Epidermal melanocyte (primary cell): ENCODE data around the gene SCRN2.

ENCODE experiments used
- DNase-seq: peaks from one replicate; pipeline ENCODE4 v3.0.0; 2011; ENCODE audit warnings: low spot score; ENCODE audit not compliant: insufficient read length

The SCRN2 gene

DNA sequence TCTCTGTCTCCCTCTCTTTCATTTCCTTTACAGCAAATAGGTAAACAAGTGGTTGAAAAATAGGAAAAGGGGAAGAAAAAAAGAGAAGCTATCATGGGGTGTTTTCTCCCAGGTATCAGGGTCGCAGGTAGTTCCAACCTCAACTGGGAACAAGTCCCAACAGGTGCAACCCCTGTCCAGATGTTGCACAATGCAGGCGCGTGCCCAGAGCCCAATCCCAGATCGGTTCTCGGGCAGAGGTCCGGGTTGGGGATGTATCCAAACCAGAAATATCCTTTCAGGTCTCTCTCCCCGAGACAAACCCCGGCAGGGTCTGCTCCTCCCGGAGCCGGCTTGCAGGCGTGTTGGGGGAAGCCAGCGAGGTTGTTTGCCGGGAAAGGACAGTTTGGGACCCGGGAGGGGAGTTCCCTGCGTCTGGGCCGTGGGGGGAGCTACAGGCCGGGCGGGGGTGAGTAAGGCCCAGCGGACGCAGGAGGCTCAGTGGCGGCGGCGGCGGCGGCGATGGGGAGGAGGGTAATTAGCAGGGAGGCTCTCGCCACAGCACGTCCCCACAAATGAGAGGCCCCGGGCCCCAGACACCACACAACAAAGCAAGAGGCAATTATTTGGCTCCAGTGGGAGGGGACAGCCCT is 31.1 kb upstream of the SCRN2 start:
- no peak for DNase-seq

DNA sequence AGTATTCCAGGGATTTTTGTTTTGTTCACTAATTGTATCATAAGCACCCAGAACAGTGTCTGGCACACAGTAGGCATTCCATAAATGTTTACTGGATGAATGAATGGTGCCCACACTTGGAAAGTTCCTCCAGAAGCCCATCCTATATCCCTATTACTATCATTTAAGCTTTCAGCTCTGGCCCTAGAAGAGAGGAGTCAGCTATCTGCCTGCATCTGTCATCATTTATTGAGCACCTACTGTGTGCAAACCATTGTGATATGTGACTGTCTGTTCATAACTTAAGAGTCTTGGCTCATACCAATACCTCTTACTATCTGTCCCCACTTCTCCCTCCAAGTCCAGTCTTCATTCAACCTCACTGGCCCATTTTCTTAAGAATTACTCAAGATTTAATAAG is 30.0 kb upstream of the SCRN2 start:
- DNase-seq: no peak

DNA sequence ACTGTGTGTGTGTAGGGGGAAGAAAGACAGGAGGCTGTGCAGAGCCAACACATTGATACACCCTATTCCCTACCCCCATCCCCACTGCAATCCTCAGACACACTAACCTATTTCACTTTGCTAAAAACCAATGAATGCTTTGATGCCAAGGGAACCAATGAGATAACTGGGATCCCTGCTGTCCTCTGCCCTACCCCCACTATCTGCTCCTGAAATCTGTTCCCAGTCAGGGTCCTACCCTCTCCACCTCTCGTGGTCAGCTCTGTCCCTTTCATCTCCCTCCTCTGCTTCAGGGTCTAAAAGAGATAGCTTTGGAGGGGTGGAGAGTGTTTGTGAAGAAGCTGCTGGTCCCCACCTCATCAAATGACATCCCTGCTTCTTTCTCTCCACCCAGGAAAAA is 29.0 kb upstream of the SCRN2 start:
- DNase-seq: no peak

DNA sequence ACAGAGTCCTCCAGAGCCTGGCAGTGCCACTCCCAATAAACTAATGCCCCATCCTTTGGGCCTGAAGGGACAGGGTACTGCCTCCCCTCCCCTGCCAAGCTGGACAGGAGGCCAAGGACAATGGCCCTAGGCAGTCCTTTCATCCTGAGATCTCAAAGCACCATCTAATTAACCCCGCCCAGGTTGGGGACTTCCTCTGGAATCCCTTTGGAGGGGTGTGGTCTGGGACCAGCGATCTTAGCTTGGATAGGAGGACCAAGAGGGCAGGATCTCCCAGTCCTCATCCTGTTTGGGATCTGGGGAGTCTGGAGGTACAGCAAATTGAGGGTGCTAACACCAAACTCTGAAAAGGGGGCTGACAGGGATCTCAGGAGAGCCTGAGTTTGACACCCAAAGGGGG is 28.0 kb upstream of the SCRN2 start:
- no peak for DNase-seq

DNA sequence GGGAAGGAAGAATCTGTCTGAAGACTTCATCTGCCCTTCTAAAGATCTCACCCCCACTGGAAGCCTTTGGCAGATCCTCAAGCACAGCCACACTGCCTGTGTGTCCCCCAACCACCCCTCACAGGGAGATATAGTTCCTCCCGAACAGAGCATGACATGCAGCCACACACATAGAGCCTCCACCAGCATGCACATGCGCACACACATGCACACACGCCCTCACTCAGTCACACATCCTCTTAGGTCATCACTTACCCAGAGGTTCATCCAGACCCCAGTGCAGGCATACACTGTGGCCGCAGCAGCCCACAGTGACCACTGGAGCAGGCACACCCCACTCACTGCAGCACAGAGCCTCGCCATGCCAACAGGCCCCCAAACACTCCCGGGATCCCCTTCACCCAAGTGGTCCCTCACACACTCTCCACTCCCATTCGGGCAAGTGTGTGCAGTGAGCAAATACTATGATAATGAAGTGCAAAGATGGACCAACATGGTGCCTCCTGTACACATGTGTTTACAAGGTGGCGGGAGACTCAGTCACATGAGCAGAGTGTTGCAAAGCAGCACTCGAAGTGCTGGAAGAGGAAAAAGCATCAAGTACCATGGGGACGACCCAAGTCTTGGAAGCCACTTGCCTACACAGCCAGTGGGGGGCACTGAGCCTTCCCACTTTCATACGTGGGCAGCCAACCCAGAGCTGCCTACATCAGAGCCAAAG is 26.9 kb upstream of the SCRN2 start:
- DNase-seq: no peak

DNA sequence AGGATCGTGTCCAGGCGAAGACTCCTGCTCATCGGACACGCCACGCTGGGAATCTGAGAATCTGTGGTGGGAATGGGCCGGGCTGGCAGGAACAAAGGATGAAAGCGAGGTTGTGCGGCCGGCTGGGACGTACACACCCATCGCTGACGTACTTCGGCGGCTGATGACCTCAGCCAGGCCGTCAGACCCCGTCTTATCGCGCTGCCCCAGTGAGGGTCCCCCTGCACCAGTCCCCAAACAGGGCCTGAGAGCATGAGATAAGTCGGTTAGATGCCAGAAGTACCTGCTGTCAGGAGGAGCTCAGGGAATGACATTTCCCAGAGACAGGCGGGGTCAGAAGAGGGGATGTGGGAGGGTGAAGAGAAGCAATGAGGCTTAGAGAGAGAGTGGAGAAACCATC is 25.9 kb upstream of the SCRN2 start:
- no peak for DNase-seq

DNA sequence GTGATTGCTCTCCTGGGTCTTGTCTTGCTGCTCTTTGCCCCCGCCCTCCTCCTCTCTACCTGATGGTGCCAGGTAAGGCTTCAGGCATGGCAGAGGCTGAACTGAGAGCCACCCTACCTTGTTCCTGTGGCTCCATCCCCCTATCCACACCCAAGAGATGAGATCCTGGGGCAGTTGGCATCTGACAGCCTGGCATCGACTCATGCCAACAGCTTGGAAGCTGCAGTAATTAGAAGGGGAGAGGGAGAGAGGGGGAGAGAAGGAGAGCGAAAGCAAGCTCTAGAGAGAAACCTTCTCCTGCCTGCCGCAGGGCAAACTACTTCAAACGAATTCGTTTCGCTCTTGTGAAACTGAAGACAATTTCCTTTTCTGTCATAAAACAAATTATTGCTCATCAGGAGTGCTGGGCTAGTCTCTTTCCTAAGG is 23.7 kb upstream of the SCRN2 start:
- DNase-seq: no peak

DNA sequence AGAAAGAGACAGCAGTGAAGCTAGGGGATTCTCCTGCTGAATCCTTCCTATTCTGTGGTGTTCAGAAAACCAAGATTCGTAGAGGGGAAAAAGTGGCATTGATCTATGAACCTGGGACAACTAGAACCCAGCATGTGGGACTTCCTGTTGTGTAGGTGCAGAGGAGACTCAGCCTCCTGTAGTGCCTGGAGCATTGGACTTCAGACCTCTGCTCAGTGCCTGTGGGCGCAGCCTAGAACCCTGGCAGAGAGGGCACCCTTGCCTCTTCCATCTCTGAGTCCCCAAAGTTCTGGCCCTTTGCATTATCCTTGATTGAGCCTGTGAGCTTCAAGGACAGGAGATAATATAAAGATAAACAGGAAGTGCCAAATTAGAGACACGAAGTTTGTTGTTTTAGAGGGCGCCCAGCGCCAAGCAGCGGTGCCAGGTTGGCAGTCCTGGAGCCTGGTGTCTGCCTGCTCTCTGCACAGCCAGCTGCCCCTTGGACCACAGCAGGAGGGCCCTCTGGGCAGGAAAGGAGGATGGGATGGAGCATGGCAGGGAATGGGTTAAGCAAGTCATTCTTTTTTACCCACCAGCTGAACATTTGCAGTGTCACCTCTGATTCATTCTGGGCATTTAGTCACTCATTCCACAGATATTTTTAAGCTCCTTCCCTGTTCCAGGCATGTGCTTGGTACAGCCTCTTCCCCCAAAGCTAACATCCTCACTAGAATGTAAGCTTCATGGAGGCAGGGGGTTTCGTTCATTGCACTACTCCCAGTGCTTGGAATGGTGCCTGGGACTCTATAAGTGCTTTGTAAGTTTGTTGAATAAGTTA is 21.8 kb upstream of the SCRN2 start:
- DNase-seq: peak; percentile 54

DNA sequence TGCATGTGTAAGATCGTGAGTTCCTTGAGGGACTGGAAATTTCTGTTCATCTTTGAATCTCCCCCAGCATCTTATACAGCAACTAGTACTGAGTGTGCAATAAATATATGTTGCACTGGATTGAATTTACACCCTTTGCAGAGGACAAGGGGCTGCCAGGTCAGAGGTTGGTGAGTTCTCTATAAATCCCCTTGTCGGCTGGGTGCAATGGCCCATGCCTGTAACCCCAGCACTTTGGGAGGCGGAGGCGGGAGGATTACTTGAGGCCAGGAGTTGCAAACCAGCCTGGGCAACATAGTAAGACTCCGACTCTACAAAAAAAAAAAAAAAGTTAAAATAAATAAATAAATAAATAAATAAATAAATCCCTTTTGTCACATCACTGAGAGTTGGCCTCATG is 19.3 kb upstream of the SCRN2 start:
- DNase-seq: no peak

DNA sequence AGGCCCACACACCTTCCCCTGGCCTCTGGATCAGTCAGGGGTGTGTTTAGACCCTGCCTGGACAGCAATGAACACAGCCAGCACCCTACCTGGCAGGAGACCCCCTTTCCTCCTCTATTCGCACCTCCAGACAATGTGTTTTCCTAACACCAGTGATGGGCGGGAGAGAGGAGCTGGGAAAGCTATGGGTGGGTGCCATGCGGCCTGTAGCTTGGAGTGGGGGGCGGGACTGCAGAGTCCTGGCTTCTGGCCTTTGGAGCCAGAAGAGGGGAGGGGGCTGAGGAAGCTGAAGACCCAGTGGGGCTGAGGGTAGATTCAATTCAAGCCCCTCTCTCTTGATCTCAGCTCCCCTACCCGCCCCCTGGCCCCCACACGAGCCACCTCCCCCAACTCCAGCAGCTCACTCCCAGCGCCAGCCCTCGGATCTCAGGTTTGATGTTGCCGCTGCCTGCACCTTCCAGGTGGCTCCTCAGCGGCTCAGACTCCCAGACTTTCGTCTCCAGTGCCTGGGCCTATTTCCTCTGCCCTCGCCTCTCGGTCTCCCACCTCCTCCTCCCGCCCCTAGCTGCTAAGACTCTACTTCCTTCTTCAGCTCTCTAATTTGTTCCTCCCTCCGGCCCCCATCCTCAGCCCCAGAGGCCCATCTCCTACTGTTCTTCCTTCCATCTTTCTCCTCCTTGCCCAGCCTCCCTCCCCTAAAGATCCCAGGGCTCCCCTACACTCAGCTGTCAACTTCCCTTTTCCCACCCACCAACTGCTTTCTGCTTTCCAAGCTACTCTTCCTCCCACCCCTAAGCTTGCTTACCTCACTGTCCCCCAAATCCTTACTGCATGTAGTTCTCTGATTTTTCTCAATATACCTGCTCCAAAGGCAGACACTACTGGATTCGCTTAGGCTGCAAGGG is 16.7 kb upstream of the SCRN2 start:
- no peak for DNase-seq

DNA sequence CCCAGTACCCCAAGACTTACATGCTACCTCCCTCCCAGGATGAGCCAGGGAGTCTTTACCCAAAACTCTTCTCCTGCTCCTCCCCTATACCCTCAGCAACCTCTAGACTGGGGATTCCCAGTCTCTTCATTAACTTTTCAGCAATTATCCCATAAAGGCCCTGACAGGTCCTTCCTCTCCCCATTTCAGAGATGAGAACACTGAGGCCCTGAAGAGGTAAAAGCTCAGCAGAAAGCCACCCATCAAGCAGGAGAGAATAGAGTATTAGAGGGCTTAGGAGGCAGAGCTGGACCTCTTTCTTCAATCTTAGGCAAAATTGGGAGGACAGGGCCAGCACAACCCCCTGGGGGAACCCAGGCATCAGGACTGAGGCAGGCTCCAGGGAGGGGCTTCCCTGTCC is 15.8 kb upstream of the SCRN2 start:
- DNase-seq: no peak

DNA sequence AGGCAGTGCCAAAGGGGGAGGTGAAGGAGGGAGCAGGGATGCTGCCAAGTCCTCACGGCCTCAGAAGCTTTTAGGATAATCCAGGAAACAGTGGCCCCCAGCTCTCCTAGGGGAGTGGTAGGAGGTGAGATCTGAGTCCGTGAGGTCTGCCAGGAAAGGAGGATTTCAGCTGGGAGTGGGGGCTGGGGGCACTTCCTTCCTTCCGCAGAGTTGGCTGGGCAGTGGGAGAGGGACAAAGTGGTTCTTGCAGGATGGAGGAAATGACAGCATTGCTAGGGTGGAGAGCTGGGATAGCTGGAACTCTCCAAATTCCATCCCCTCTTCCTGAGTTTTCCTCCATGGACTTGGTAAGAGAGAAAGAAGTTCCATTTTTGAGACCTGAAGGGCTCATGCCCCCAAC is 14.7 kb upstream of the SCRN2 start:
- no peak for DNase-seq

DNA sequence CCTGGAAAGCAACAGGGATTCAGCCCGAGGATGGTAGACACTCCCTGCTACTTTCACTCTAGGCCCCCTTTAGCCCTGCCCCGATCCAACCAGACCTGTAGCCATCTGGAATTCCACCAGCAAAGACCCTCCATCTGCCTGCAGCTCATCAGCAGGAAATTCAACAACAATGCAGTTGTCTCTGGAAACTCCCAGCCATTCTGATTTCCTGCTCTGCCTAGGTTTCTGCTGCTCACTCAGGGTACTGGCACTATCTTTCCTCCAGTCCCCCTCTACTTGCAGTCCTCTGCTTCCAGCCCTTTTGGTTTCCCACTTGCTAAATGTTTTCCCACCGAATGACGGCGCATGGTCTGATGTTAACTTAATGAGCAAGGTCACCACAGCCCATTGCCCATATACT is 12.5 kb upstream of the SCRN2 start:
- no peak for DNase-seq

DNA sequence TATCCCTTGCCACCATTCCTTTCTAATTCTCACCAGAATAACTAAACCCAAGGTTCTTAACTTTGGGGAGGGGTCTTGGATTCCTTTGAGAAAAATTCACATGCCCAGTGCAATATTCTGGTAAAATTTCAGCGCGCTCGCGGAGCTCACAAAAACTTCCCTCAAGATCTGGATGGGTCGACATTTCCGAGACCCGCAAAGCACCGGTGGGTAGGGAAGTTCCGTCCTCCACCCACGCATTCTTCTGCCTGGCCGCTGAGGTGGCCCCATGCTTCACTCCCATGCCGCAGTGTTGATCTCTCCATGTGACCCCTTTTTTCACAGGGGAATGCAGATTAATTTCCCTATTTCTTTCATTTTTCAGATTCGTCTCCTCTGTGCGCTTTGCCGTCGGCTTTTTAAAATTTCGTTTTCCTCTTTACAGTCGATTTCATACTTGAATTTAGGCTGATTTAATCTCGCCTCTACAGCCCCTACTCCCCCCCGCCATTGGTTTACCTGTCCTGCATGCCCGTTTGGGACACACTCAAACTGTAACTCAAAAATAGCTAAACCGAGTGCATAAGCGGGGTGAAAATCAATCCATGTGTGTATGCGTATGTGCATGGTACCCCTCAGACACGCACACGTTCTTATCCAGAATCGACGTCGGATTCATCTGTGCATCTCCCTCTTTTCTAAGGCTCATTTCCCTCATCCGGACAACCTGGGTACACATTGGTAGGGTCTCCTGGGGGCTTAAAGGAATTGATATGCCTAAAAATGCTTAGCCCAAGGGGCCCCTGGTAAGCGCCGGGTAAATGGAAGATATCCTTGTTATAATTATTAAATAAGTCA is 11.3 kb upstream of the SCRN2 start:
- DNase-seq: no peak

DNA sequence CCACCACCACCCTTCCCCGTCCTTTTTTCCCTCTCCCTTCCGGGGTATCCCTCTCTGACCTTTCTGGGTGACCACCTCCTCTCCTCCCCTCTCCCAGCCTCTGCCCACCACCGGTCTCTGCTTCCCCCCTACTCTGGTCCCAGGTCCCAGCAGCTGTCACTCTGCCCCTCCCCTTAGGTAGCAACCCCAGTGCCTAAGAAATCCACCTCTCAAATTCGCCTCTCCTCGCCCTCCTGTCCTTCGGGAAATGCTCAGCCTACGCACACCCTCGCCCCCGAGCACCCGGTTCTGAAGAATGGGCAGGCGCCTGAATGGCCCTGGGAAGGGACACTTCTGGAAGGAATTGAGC is 10.7 kb upstream of the SCRN2 start:
- no peak for DNase-seq

DNA sequence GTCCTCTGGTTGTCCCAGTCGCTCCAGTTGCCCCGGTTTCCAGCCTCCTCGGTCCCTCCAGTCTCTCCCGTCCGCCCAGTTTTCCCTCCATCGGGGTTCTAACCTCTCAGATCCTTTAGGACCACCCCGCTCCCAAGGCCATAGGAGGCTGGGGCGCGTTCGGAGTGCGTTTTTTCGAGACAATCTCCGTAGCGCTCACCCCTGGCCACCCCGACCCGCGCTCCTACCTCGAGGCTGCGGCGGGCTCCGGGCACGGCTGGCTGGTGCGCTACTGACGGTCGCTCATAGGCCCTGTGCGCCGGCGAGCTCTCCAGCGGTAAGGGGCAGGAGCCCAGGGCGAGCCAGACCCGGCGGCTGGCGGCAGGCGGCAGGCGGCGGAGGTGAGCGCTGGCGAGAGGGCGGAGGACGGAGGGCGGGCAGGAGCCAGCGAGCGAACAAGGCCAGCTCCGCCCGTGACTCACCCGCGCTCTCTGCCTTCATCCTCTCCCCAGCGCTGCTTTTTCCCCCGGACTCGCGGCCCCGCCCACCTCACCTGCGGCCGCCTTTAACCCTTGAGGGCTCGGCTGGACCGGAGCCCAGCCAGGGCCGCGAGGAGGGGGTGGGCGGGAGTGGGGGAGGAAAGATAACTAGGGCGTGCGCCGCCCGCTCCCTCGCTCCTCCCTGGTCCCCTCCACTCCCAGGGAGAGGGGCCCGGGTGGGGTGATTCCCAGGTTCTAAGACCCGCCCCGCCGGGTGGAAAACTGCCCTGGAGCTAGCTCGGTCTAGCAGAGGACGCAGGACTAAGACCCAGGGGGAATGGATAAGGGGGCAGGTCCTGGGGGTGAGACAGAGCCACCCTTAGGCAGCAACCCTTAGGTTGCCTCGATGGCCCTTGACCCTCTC is 9.9 kb upstream of the SCRN2 start, which contains the start of gene SP6:
Gene SP6 (minus strand): TSS at position 472 of the 882 bp plus-strand sequence. CDS start 2,734 bp downstream, outside the sequence.
- no peak for DNase-seq

DNA sequence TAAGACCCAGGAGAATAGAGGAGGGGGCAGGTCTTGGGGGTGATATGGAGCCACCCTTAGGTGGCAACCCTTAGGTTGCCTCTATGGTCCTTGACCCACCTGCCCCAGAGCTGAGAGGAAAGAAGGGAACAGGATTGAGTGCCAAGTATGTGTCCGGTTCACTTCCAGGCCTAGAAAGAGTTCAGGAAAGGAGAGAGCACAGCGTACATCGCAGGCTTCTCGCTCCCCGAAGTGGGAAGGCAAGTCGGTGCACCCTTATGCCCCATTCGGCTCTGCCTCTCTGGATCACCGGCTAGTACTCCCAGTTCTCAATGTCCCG is 9.3 kb upstream of the SCRN2 start:
- DNase-seq: no peak

DNA sequence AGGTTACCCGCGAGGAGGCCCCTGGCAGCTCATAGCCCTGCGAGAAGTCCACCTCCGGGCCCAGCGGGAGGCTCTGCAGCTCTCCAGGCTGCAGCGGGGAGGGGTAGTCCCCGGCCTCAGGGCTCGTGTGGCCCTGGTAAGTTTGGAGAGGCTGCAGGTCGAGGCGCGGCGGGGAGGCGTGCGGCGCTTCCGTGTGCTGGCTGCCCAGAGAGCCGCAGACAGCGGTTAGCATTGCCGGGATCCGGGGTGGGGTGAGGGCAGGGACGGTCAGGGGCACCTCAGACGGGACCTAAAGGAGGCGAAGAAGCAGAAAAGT is 7.1 kb upstream of the SCRN2 start:
- no peak for DNase-seq

DNA sequence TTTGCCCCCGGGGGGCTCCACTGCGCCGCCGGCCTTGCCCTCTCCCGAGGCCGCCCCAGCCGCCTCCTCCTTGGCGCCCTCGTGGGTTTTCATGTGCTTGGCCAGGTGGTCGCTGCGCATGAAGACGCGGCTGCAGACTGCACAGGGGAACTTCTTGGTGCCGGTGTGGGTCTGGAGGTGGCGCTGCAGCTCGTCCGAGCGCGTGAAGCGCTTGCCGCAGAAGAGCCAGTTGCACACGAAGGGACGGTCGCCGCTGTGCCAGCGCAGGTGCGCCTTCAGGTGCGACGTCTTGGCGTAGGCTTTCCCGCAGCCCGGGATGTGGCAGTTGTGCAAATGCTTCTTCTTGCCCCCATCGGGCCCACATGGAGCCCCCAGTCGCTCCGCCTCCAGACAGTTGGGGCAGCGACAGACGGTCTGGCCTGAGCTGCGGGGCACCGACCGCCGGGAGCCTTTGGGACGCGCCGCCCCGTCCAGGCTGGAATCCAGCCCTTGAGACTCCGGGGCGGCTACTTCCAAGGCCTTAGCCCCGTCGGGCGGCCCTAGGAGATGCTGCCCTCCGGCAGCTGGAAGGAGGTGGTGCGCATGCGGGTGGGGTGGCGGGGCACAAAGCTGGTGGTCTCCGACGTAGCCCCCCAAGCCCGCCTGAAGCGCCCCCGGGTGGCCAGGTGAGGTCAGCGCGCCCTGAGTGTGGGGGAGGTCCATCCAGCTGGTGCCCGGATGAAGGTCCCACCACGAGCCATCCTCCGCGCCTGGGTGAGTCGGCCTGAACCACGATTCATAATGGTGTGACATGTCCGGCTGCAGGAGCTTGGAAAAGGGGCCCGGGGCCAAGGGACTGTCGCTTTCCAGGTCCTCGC is 6.5 kb upstream of the SCRN2 start:
- no peak for DNase-seq
